Amniotic epithelial cell (primary cell): ENCODE data around the gene NOL3.

Source experiments
- DNase-seq: peaks from one replicate; pipeline ENCODE4 v3.0.0-alpha.2; 2010; ENCODE audit warnings: low read depth

NOL3 gene

DNA sequence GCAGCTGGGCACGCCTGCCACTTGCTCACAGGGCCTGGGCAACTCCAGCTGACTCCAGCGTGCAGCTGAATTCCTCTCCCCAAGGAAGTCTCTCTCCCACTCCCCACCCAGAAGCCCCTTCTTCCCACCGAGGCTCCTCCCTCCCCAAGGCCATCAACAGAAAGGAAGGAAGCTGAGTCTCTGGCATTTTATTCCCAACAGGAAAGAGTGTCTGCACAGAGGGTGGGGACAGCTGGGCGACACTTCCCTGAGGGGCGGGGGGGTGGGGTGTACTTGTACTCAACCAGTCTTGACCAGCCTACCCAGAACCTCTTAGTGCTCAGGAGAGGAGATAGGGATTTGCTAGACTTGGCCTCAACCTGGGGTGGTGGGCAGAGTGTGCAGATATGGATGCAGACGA is 19.7 kb downstream of the NOL3 start, which contains the start of gene EXOC3L1:
Gene EXOC3L1, minus strand, starts transcription at position 96 of the 400 bp plus-strand sequence. CDS start 460 bp downstream, outside the sequence.
- no peak for DNase-seq

DNA sequence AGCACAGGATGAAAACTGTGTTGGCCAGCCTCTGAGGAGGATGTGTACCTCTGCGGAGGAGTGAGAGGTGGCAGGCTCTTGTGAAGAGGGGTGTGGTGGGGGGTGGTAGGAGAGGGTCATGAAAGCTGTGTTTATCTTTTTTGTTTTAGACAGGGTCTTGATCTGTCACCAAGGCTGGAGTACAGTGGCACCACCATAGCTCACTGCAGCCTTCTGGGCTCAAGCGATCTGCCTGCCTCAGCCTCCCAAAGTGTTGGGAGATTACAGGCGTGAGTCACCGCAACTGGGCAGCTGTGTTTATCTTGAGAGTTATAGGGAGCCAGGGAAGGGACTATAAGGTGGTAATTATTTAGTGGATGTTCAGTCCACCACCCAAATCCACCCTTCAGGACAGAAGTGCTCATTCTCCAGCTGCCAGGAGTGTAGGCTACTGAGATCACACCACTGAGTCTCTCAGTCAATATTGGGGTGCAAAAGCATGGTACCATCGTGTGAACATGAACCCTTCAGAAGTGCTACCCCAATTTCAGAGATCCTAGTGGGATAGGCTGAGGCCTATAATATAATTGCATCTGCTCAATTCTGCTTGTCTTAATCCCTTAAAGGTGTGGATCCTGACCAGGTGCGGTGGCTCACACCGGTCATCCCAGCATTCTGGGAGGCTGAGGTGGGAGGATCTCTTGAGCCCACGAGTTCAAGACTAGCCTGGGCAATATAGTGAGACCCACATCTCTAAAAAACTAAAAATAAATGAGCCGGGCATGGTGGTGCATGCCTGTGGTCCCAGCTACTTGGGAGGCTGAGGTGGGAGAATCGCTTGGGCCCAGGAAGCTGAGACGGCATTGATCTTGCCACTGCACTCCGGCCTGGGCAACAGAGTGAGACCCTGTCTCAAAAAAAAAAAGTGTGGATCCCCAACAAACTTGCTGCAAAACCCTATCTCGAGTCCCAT is 20.4 kb downstream of the NOL3 start:
- DNase-seq: peak; percentile 61

DNA sequence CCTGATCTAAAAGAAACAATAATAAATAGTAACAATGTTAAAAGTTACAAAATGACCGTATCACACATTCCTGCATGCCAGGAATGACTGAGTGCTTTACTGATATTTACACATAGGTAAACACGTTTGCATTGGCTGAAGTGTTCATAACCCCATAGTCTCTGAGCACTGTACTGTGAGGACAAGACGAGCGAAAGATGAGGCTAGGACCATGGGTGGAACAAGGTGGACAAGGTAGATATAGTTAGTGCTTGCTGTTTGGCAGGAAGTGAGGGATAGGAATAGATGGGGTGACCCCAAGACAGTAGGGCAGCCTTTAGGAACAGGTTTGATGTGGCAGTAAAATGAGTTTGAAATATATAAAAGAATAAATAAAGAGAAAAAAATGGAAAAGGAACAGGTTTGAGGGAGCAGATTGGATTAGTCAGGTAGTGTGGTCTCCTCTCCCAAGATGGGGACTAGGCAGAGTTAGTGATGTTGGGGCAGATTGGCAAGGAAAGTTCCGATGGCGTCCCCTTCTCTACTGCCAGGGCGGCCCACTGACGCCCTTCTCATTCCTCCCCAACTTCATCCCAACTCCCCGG is 21.2 kb downstream of the NOL3 start:
- no peak for DNase-seq

DNA sequence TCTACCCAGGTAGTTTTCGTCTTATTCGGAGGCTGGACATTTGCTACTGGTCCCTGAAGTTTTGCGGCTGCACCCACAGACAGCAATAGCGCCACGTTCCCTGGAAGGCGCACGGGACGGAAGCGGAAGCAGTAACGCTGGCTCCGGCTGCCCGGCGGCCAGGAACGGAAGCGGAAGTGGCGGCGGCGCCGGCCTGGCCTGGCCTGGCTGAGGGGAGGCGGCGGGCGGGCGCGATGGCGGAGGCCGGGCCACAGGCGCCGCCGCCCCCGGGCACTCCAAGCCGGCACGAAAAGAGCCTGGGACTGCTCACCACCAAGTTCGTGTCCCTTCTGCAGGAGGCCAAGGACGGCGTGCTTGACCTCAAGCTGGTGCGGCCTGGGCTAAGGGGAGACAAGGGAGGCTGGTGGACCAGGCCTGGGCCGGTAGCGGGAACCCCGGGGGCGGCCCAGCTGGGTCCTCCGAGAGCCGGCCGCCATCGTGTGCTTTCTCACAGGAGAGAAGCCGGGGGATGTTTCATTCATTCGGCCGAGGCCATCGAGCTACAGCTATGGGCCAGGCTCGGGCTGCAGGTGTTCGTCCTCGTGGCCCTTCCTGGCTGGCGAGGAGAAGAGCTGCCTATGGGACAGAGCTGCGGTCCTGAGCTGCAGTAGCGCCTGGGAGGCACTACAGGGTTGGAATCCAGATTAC is 21.8 kb downstream of the NOL3 start, which contains the start of gene E2F4:
Gene E2F4, plus strand, starts transcription at position 161 of the 687 bp plus-strand sequence. Its CDS starts 73 bp downstream, at position 234.
- peak; percentile 91 for DNase-seq

DNA sequence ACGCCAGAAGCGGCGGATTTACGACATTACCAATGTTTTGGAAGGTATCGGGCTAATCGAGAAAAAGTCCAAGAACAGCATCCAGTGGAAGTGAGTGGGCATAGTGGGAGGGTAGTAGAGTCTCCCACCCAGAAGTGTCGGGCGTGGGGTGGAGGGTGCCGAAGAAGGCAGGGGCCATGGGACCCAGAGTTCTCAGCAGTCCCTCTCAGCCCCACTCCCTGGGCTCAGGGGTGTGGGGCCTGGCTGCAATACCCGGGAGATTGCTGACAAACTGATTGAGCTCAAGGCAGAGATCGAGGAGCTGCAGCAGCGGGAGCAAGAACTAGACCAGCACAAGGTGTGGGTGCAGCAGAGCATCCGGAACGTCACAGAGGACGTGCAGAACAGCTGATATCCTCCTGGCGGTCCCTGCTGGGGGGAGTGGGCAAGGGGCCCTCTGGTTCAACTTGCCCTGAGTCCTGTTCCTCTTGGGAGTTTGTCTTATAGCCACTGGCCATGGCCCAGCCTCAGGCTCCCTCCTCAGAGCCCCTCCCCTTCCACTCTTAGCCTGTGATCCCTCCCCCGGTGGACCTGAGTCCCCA is 22.5 kb downstream of the NOL3 start:
- DNase-seq: no peak

DNA sequence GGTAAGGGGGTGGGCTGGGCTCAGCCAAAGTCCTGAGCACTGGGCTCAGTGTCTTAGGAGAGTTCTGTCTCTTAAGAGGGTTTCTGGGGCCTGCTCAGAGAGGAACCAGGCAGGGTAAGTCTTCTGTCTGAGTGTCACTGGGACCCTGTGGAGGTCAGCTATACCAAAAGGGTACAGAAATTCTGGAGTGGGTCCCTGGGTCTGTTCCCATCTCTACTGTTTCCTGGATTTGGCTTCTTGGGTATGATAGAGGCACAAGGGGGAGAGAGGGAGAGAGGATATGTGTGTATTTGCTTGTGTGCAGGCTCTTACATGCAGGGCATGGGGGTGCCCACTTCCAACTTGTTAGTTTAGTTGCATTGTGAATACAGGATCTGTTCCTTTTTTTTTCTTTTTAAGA is 23.2 kb downstream of the NOL3 start:
- DNase-seq: no peak

DNA sequence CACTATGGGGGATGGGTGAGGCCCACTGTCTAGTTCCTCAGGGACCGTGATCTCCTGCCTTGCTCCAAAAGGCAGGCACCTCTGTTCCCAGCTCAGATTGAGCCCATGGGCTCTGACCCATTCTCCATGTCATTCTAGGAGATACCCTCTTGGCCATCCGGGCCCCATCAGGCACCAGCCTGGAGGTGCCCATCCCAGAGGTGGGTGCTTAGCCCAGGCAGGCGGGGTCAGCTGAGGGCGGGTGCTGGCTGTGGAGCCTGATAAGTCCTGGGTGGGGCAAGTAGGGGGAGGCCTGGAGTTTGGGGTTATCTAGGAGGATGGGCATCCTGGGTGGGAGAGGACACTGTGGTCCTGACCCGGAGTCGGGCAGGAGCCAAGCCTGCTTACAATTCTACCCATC is 23.9 kb downstream of the NOL3 start:
- DNase-seq: no peak

DNA sequence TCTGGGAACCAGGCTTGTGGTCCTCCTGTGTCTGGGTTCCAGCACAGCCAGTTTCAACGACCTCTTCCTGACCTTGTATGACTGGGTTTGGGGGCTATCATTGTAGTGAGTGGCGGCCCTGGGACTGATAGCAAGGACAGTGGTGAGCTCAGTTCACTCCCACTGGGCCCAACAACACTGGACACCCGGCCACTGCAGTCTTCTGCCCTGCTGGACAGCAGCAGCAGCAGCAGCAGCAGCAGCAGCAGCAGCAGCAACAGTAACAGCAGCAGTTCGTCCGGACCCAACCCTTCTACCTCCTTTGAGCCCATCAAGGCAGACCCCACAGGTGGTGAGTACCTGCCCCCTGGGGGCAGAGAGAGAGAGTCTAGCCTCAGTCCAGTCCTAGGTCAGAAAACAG is 25.3 kb downstream of the NOL3 start:
- DNase-seq: no peak

DNA sequence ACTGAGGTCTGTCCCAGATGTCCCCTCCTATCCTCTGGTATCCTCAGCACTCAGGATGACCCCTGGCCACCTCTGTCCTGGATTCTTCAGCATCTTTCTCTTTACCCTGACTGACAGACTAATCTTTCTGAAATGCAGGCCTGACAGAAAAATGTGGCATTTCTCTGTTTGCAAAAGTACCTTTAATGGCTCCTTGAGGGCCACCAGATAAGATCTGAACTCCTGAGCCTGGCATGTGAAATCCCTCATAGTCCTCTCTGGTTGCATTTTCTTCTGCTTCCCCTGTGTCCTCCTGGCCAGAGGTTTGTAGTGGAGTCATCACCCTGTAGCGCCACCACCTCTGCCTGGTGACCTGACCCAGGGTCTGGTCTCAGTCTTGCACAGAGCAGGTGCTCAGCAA is 26.5 kb downstream of the NOL3 start:
- no peak for DNase-seq

DNA sequence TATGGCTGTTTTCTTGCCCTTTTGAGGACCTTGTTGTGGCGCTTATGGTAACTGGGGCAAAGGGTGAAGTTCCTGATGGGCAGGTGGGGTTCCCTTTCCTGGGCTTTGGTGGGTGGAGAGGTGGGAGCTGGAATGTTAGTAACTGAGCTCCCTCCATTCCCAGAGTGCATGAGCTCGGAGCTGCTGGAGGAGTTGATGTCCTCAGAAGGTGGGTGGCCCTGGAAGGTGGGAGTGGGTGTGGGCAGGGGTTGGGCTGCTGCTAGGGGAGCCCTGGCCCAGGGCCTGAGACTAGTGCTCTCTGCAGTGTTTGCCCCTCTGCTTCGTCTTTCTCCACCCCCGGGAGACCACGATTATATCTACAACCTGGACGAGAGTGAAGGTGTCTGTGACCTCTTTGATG is 27.4 kb downstream of the NOL3 start:
- DNase-seq: no peak

DNA sequence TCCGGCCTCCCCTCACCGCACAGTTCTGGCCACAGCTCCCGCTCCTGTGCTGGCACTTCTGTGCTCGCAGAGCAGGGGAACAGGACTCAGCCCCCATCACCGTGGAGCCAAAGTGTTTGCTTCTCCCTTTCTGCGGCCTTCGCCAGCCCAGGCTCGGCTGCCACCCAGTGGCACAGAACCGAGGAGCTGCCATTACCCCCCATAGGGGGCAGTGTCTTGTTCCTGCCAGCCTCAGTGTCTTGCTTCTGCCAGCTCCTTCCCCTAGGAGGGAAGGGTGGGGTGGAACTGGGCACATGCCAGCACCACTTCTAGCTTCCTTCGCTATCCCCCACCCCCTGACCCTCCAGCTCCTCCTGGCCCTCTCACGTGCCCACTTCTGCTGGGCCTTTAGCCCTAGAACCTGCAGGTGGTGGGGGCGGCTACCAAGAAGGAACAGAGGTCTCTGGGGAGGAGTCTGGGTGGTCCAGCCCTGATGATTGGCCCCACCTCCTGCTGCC is 27.9 kb downstream of the NOL3 start:
- peak; percentile 40 for DNase-seq

DNA sequence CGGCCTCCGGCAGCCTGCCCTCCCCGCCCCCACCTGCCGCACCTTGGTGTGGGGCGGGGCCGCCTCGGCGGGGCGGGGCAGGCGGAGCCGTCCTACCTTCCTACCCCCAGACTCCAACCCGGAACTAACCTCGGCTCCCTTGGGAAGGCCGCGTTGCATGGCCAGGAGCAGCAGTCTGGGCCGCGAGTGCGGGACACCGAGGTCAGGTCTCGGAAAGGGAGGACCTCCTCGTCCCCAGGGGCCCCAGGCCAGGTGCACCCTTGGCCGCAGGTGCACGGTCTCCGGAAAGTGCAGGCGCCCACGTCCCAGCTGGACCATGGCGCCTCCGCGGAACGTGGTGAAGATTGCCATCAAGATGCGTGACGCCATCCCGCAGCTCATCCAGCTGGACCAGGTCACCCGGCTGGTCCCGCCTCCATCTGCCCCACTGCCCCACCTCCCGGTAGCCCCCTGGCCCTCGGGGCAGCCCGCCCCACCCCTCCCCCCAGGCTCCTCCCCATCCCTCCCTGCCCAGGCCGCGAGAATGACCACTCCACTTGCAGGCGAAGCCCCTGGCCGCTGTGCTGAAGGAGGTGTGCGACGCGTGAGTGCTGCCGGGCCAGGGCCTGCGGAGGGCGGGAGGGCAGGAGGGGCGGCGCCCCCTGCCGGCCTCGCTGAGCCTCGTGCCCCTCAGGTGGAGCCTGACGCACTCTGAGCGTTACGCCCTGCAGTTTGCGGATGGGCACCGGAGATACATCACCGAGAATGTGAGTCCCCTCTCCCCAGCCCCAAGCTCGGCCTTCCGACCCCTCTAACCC is 28.9 kb downstream of the NOL3 start, which contains the start of gene ELMO3:
Gene ELMO3, plus strand, starts transcription at position 121 of the 797 bp plus-strand sequence. Its CDS starts 196 bp downstream, at position 317.
- DNase-seq: no peak

DNA sequence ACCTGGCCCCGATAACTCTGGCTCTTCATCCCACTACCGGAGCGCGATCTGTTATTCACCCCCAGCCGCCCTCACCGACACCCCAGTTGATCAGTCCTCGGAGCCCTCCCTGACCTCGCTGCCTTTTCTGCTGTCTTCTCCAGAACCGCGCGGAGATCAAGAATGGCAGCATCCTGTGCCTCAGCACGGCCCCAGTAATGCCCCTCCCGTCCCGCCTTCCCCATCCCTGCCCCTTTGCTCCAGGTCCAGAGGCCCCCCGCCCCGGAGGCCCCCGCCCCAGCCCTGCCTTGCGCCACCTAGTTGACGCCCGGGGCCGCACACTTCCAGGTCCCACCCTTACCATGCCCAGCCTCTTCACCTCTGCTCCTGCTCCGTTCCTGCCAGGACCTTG is 29.5 kb downstream of the NOL3 start:
- no peak for DNase-seq

DNA sequence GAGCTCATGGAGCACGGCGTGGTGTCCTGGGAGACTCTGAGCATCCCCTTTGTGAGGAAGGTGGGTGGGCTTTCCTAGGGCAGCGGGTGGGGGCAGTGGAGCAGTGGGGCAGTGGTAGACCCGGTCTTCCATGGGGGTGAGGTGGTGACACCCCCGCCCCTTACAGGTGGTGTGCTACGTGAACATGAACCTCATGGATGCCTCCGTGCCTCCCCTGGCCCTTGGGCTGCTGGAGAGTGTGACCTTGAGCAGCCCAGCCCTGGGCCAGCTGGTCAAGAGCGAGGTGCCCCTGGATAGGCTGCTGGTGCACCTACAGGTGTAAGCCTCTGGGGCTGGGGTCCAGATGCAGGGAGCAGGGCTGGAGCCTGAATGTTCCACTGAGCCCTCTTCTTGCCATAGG is 30.2 kb downstream of the NOL3 start:
- DNase-seq: no peak

DNA sequence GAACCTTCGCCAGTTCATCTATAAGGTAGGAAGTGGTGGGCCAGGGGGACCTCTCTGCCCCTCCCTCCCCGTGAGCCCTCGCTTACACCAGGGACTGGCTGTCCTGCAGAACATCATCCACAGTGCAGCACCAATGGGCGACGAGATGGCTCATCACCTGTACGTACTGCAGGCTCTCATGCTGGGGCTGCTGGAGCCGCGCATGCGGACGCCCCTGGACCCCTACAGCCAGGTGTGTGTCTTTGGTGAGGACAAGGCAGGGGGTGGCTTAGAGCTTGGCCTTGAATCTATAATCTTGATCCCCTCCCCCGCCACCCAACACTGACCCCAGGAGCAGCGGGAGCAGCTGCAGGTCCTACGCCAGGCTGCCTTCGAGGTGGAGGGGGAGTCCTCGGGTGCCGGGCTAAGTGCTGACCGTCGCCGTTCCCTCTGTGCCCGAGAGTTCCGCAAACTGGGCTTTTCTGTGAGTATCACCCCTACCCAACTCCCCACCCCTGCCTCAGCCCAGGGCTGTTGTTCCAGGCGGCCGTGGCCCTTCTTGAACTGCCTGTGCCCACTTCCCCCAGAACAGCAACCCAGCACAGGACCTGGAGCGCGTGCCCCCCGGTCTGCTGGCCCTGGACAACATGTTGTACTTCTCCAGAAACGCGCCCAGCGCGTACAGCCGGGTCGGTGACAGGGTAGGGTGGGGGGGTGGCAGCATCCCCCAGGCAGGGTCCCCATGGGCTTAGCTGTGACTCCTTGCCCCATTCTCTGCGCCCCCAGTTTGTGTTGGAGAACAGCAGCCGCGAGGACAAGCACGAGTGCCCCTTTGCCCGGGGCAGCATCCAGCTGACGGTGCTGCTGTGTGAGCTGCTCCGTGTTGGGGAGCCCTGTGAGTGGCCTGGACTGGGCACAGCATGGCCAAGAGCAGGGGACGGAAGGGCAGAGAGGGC is 31.3 kb downstream of the NOL3 start:
- no peak for DNase-seq

DNA sequence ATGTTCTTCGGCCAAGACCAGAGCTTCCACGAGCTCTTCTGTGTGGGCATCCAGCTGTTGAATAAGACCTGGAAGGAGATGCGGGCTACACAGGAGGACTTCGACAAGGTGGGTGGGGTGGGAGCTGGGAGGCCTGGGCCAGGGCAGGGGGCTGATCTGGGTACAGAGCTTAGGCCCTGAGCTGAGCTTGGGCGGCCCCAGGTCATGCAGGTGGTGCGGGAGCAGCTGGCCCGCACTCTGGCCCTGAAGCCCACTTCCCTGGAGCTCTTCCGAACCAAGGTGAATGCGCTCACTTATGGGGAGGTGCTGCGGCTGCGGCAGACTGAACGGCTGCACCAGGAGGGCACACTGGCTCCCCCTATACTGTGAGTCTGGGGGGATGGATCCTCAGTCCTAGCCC is 32.1 kb downstream of the NOL3 start:
- no peak for DNase-seq

DNA sequence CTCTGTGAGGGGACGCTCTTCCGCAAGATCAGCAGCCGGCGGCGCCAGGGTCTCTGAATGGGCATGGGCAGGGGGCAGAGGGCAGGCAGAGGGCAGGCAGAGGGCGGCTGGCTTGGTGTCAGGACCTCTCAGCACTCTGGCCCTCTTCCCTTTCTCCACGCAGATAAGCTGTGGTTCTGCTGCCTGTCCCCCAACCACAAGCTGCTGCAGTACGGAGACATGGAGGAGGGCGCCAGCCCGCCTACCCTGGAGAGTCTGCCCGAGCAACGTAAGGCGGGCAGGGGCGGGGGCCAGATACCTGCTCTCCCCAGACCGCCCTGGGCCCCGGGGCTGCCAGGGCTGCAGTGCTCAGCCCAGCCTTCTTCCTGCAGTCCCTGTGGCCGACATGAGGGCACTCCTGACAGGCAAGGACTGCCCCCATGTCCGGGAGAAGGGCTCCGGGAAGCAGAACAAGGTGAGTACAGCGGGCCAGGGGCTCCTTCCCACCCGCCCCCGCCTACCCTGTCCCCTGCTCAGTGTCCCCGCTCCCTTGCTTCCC is 32.7 kb downstream of the NOL3 start:
- no peak for DNase-seq

DNA sequence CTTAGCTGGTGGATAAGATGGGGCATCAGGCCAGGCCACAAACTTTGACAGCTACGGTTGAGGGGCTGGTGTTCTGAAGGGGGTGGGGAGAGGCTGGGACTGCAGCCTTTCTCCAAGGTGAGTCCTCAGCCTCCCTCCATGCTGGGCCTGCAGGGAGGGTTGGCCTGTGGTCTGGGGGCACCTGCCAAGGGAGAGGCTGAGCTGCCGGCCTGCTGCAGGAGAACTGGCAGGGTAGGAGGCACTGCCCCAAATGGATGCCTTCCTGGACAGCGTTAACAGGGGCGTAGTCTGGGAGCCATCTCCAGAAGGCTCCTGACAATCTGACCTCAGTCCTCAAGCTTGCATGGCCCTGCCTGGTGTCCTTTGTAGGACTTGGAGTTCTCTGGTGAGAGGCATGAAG is 33.7 kb downstream of the NOL3 start:
- DNase-seq: no peak

DNA sequence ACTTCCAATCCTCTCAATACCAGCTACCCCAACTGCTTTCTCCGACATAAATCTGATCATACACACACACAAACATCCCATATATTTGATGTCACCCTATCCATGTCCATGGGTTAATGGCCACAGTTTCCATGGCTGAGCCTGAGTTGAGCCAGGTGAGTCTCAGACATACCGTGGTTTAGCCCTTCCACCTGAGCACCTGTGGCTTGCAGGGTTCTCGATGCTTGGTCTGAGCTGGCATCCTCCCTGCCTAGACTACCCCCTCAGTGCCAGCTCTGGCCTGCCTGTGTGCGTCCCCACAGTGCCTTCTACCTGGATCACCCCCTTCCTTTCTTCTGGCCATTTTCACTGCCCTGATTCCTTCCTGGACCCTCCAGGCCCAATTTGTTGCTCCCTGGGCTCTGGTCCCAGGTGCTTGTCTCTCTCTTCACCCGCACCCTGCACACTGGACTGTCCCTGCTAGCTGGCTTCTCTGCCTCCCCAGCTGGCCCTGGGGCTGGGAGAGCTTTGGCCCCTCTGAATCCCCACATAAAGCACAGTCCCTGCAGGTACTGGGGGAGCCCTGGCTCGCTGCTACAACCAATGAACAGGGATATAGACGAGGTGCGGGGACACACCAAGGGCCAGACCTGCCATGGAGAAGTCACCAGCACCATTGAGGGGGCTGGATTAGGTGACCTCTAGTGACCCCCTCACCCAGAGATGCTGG is 35.9 kb downstream of the NOL3 start:
- DNase-seq: no peak
